Endothelial cell of umbilical vein (primary cell): ENCODE data around the gene KCTD16. TPM values are rescaled to one million over a fixed set of nuclear protein-coding genes. Genes with fewer than 3 reads are reported as not detected.

ENCODE experiments used
- BruUV-seq: library from RNA; stranded (reverse); fragments of 400-500 nt; replicated peaks from 2 replicates; lab custom pipeline; 2021; lab: Mats Ljungman, UMichigan
- CTCF ChIA-PET: fragments of 300-600, 350-600 bp; sonication (Branson Sonifier 250); formaldehyde crosslinking; loops from one replicate; lab custom pipeline; 2021; ENCODE audit warnings: antibody characterized with exemption, inconsistent platforms; lab: Charles Lee
- POLR2A ChIA-PET: fragments of 300-600, 350-600 bp; sonication (Branson Sonifier 250); formaldehyde crosslinking; loops from one replicate; lab custom pipeline; 2021; ENCODE audit warnings: antibody characterized with exemption, inconsistent platforms; lab: Charles Lee
- DNase-seq: peaks from one replicate; pipeline ENCODE4 v3.0.0-alpha.2; 2011; ENCODE audit warnings: low read depth, low spot score
- FAIRE-seq: peaks from 2 replicates; lab custom pipeline; 2011; peaks lifted over from hg19 to GRCh38; lab: Jason Lieb, UNC
- H2AFZ ChIP-seq: 2 replicates; pipeline ENCODE4 v1.6.0; 2012; ENCODE audit warnings: low read depth, low read length, control low read depth, inconsistent platforms
- H3K27ac ChIP-seq: 2 replicates; pipeline ENCODE4 v1.5.1; 2011; ENCODE audit warnings: low read depth, mild to moderate bottlenecking, control low read depth, low read length, moderate library complexity; ENCODE audit not compliant: insufficient read depth
- H3K27me3 ChIP-seq, 2 experiments: 2 replicates each; pipeline versions ENCODE4 v1.6.0 to v1.6.1; 2011; ENCODE audit warnings: low read length in 2 of 2, mixed read lengths in 1 of 2; ENCODE audit not compliant: control insufficient read depth in 2 of 2, insufficient read depth in 2 of 2
- H3K36me3 ChIP-seq, 2 experiments: 2 replicates in 1 of 2; 3 replicates in 1 of 2; pipeline ENCODE4 v1.5.1; 2011; ENCODE audit warnings: low read length in 2 of 2, mild to moderate bottlenecking in 1 of 2, moderate library complexity in 1 of 2; ENCODE audit not compliant: control insufficient read depth in 2 of 2, insufficient read depth in 2 of 2; ENCODE audit errors: extremely low read depth in 1 of 2
- H3K4me1 ChIP-seq: 3 replicates; pipeline ENCODE4 v1.5.1; 2011; ENCODE audit warnings: mild to moderate bottlenecking, low read length; ENCODE audit not compliant: control insufficient read depth, insufficient read depth; ENCODE audit errors: extremely low read depth
- H3K4me2 ChIP-seq: 2 replicates; pipeline ENCODE4 v1.6.1; 2011; ENCODE audit warnings: low read length, control low read depth, mixed read lengths; ENCODE audit not compliant: insufficient read depth
- H3K4me3 ChIP-seq, 3 experiments: fragments of 200-600 bp in 1 of 3; sonication (generic), shearing (Covaris generic) in 1 of 3; replicated peaks in 1 of 3; 2 replicates each; pipeline ENCODE4 v1.5.1; 2011 to 2016; ENCODE audit warnings: control low read depth in 3 of 3, low read length in 3 of 3, mild to moderate bottlenecking in 2 of 3, inconsistent platforms in 1 of 3, low read depth in 1 of 3, moderate library complexity in 1 of 3; ENCODE audit not compliant: insufficient read depth in 1 of 3
- H3K79me2 ChIP-seq: 2 replicates; pipeline ENCODE4 v1.6.0; 2012; ENCODE audit warnings: low read length, inconsistent platforms; ENCODE audit not compliant: control insufficient read depth, insufficient read depth
- H3K9ac ChIP-seq: replicated peaks from 2 replicates; pipeline ENCODE3; 2011; ENCODE audit warnings: low read length, control low read depth; ENCODE audit not compliant: insufficient read depth; ENCODE audit errors: extremely low read depth
- H3K9me1 ChIP-seq: replicated peaks from 3 replicates; pipeline ENCODE4 v1.6.0; 2011; ENCODE audit warnings: mild to moderate bottlenecking, low read length; ENCODE audit not compliant: control insufficient read depth, insufficient read depth; ENCODE audit errors: extremely low read depth
- H3K9me3 ChIP-seq: replicated peaks from 2 replicates; pipeline ENCODE4 v1.5.1; 2012; ENCODE audit warnings: low read length, inconsistent platforms; ENCODE audit not compliant: control insufficient read depth, insufficient read depth
- H4K20me1 ChIP-seq: replicated peaks from 2 replicates; pipeline ENCODE3; 2011; ENCODE audit warnings: mild to moderate bottlenecking, low read length; ENCODE audit not compliant: control insufficient read depth, insufficient read depth; ENCODE audit errors: extremely low read depth
- EZH2 ChIP-seq: IDR thresholded peaks from 2 replicates; pipeline ENCODE4 v1.6.1; 2012; ENCODE audit warnings: borderline replicate concordance, low read depth, mild to moderate bottlenecking, moderate library complexity, low read length, inconsistent platforms; ENCODE audit not compliant: severe bottlenecking
- FOS ChIP-seq: IDR thresholded peaks from 2 replicates; pipeline ENCODE4 v1.6.1; 2011; ENCODE audit warnings: mild to moderate bottlenecking, low read length, moderate library complexity, borderline replicate concordance; ENCODE audit not compliant: insufficient read depth
- GATA2 ChIP-seq: IDR thresholded peaks from 2 replicates; pipeline ENCODE4 v1.7.0; 2011; ENCODE audit warnings: low read depth, mild to moderate bottlenecking, moderate library complexity, mixed read lengths, low read length; ENCODE audit not compliant: insufficient read length, insufficient read depth
- JUN ChIP-seq: IDR thresholded peaks from 2 replicates; pipeline ENCODE4 v1.6.1; 2011; ENCODE audit warnings: borderline replicate concordance, low read depth; ENCODE audit not compliant: insufficient read length, insufficient read depth
- MYC ChIP-seq: IDR thresholded peaks from one replicate; pipeline ENCODE4 v1.6.1; 2011; ENCODE audit warnings: mild to moderate bottlenecking, low read depth, low read length
- POLR2AphosphoS5 ChIP-seq: IDR thresholded peaks from 2 replicates; pipeline ENCODE4 v1.6.1; 2012; ENCODE audit warnings: low read depth, mild to moderate bottlenecking, control low read depth, low read length, moderate library complexity; ENCODE audit not compliant: insufficient read depth
- dilution Hi-C: fragments of 300-500 bp; cut with MboI; formaldehyde crosslinking; loops from one replicate; pipeline ENCODE4 v1.15.0; 2019; ENCODE audit warnings: low sequenced_read_pairs; ENCODE audit not compliant: extremely low pct_ligation_motif_present
- intact Hi-C: fragments of 100-400 bp; cut with micrococcal nuclease; formaldehyde crosslinking; loops from one replicate; pipeline ENCODE4 v1.10.0; 2022
- polyA plus RNA-seq, 4 experiments: library from polyadenylated mRNA; depleted of rRNA in 3 of 4; stranded (reverse) in 3 of 4; unstranded in 1 of 4; fragments of >200 nt; gene quantifications; 2 replicates each; pipeline versions ENCODE4 v1.2.1 to v1.2.3, GENCODE V29; 2011 to 2012; ENCODE audit warnings: missing spikeins in 1 of 4
- total RNA-seq: library from RNA; stranded (reverse); gene quantifications from 2 replicates; pipeline ENCODE4 v1.2.3, GENCODE V29; 2021
- TF ChIP-seq, protein P1 (sequence below), 2 donors: IDR thresholded peaks; 1 replicate in 1 of 2; 2 replicates in 1 of 2; pipeline ENCODE4 v1.5.1; 2011; ENCODE audit warnings: low read length in 2 of 2, mild to moderate bottlenecking in 2 of 2, moderate library complexity in 2 of 2, control low read depth in 1 of 2, inconsistent platforms in 1 of 2, low read depth in 1 of 2; ENCODE audit not compliant: insufficient read depth in 1 of 2; ENCODE audit errors: extremely low read depth in 1 of 2
- TF ChIP-seq, protein P2 (sequence below): IDR thresholded peaks from 2 replicates; pipeline ENCODE4 v1.6.1; 2011; ENCODE audit not compliant: insufficient read depth, insufficient read length

The KCTD16 gene
- total and polyA plus RNA-seq, 2 donors (not counting 3 experiments of a cell fraction or from before 2014, with no cell fraction given), result 0.21 to 0.49 TPM

DNA sequence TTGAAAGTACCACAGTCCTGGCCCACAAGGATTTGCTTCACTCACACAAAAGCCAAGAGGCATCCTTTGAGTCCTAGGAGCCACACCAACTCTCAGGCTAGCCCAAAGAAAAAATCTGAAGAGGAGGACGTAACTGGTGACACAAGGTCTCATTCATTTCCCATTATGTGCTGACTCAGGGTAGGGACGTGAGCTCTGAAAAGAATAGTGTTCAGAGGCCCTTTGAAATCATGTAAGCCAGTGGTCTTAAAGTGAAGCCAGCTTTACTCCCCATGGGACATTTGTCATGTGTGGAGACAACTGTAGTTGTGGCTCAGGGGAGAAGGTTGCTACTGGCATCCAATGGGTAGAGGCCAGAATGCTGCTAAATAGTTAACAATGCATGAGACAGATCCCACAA lies 332.4 kb downstream of the KCTD16 start:
- BruUV-seq, result no TSS peak
- dilution Hi-C loops, result no loop called here

More for the DNA sequence above, 332.4 kb downstream of the KCTD16 start:
- Histone ChIP-seq H3K9me3 (no peaks in the 10 kb centered on the region), H3K4me3 (no peak overlapping the region), H3K36me3 (no peaks in the 10 kb centered on the region), H3K9me1 (no peaks in the 10 kb centered on the region), H3K79me2 (no peaks in the 10 kb centered on the region), H3K4me2 (no peak overlapping the region), H3K9ac (no peak overlapping the region), H3K27ac (no peak overlapping the region), H3K4me1 (no peaks in the 10 kb centered on the region), H4K20me1 (no peaks in the 10 kb centered on the region), H3K27me3 (no peaks in the 10 kb centered on the region), H2AFZ (no peak overlapping the region)
- POLR2A ChIA-PET, result no interaction called here
- FAIRE-seq, result no peak
- no peak for DNase-seq
- CTCF ChIA-PET, result no interaction called here
- intact Hi-C loops, result no loop called here
- TF ChIP-seq MYC (no peak), FOS (no peak), EZH2 (no peak), POLR2AphosphoS5 (no peak), GATA2 (no peak), JUN (no peak)
- TF ChIP-seq, protein P1, sequence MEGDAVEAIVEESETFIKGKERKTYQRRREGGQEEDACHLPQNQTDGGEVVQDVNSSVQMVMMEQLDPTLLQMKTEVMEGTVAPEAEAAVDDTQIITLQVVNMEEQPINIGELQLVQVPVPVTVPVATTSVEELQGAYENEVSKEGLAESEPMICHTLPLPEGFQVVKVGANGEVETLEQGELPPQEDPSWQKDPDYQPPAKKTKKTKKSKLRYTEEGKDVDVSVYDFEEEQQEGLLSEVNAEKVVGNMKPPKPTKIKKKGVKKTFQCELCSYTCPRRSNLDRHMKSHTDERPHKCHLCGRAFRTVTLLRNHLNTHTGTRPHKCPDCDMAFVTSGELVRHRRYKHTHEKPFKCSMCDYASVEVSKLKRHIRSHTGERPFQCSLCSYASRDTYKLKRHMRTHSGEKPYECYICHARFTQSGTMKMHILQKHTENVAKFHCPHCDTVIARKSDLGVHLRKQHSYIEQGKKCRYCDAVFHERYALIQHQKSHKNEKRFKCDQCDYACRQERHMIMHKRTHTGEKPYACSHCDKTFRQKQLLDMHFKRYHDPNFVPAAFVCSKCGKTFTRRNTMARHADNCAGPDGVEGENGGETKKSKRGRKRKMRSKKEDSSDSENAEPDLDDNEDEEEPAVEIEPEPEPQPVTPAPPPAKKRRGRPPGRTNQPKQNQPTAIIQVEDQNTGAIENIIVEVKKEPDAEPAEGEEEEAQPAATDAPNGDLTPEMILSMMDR (IDR thresholded peaks at IDR 0.05; ENCODE audit: extremely low read depth in 1 of 2, insufficient read depth in 1 of 2, low read depth in 1 of 2, low read length in 2 of 2), result no peak
- TF ChIP-seq, protein P2, sequence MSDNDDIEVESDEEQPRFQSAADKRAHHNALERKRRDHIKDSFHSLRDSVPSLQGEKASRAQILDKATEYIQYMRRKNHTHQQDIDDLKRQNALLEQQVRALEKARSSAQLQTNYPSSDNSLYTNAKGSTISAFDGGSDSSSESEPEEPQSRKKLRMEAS, result no peak
